NCI-H345 treated with DMSO at 0.1 percent for 48 hours (cell line): Measurements from ENCODE around the gene BCKDK.

Experiments
- DNase-seq: peaks from one replicate; lab custom pipeline; 2025; ENCODE audit not compliant: unreplicated experiment; lab: John Stamatoyannopoulos, UW

BCKDK gene

GRCh38 chr16:31108035-31108793 lies at the start of gene BCKDK:
BCKDK (plus strand) TSS chr16:31108386; CDS start chr16:31109224, 838 bp downstream.
- peak; percentile 74 for DNase-seq

GRCh38 chr16:31061126-31061812 lies 46.9 kb upstream of the BCKDK start:
- no peak for DNase-seq

- no peak for DNase-seq
These were observed 46.3 kb upstream of the BCKDK start for GRCh38 chr16:31061813-31062440.

GRCh38 chr16:31063495-31063842 lies 44.7 kb upstream of the BCKDK start:
- no peak for DNase-seq

- no peak for DNase-seq
These were observed 44.2 kb upstream of the BCKDK start for GRCh38 chr16:31063843-31064611.

- no peak for DNase-seq
These were observed 43.2 kb upstream of the BCKDK start for GRCh38 chr16:31064882-31065461.

- DNase-seq = no peak
These were observed 40.8 kb upstream of the BCKDK start for GRCh38 chr16:31067342-31067741.

- DNase-seq = no peak
These were observed 36.3 kb upstream of the BCKDK start for GRCh38 chr16:31071861-31072260.

- no peak for DNase-seq
These were observed 35.5 kb upstream of the BCKDK start for GRCh38 chr16:31072540-31073141.

GRCh38 chr16:31073142-31073969 lies 34.8 kb upstream of the BCKDK start:
- peak; percentile 84 for DNase-seq

- DNase-seq = peak; percentile 100
These were observed 34.0 kb upstream of the BCKDK start, which contains the start of the genes ZNF646 and ZNF668 for GRCh38 chr16:31073970-31074813. ZNF646 (plus strand) TSS chr16:31074422; CDS start chr16:31076325, 1,903 bp downstream. ZNF668 (minus strand) TSS chr16:31074240; CDS start chr16:31064459, 9,781 bp downstream.

- no peak for DNase-seq
These were observed 33.4 kb upstream of the BCKDK start for GRCh38 chr16:31074814-31075183.

- DNase-seq = no peak
These were observed 31.9 kb upstream of the BCKDK start for GRCh38 chr16:31076319-31076718.

- no peak for DNase-seq
These were observed 31.2 kb upstream of the BCKDK start for GRCh38 chr16:31077024-31077423.

- DNase-seq = no peak
These were observed 30.4 kb upstream of the BCKDK start for GRCh38 chr16:31077592-31078396.

GRCh38 chr16:31078597-31079341 lies 29.4 kb upstream of the BCKDK start:
- no peak for DNase-seq

- no peak for DNase-seq
These were observed 28.7 kb upstream of the BCKDK start for GRCh38 chr16:31079342-31079944.
